Measurements from ENCODE around the gene KLHDC7A.
"Not testable (repeated sequence)": the region's sequence is repeated elsewhere in the genome, so short reads cannot be mapped to it uniquely, and the experiment has no call there.

KLHDC7A gene

GRCh38 chr1:18480315-18481189, at the start of gene KLHDC7A:
TSS of gene KLHDC7A (plus strand) at chr1:18480930. CDS start at chr1:18480982, 52 bp downstream.
- no peak for DNase-seq

GRCh38 chr1:18434041-18434440, 46.7 kb upstream of the KLHDC7A start:
- DNase-seq: no peak

DNA sequence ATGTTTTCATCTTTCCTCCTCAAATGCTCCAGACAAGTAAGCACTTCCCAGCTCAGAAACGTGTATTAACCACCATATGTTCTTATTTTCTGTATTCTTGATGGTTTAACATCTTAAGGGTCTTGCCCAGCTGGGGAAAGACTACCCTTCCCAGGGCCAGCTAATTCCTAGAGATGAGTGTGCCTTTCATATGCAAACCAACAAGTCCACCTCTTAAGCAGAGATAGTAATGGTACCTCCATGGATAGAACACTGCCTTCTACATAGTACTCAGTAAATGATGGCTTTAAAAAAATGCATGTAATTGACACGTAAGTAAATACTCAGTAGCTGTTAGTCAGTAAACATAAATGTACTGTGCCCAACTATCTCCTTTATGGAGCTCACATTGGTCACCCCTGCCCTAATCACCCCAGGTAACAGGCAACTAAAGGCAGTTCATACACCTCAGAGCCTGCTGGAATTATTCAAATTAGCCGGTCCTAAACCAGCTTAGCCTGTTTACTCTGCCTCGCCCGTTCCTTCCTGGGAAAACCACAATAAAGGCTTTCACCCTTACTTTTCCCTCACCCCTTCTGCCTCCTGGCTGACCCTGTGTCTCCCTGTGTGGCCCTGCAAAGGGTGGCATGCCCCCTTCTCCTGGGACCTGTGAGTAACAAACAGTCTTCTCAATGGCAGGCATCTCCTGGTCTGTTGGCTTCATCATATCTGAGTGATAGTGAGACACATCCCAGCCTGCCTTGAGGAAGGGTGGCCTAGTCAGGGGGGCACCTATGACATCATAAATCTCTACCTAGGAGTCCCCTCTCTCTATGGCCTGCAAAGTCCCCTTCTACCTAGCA, 40.1 kb upstream of the KLHDC7A start:
- DNase-seq: no peak

DNA sequence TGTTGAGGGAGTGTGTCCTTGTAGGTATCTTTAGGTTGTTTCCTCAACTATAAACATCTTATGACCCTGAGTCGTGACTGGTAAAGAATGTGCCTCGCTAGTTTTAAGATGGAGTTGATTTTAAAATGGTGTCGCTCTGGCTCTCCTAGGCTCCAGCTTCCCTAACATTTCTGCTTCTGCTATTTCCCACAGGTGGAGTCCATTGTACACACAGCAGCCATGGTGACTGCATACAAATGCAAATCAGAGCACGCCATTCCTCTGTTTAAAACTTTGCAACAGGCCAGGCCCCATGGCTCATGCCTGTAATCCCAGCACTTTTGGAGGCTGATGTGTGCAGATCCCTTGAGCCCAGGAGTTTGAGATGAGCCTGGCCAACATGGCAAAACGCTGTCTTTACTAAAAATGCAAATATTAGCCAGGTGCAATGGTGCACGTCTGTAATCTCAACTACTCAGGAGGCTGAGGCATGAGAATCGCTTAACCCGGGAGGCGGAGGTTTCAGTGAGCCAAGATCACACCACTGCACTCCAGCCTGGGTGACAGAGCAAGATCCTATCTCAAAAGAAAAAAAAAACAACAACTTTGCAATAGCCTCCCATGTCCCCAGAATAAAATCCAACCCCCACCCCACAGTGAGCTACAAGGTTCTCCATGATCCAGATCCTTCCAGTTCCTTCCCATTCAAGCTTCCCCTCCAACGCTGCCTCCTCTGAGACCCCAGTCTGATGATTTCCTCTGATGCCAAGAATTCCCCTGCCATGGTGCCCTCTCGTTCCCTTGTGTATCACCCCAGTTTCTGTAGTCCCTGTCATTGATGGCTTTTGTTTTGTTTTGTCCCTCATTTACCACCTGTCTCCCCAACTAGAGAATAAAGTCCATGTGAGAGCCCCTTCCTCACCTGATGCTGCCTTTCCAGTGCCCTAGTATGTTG, 36.9 kb upstream of the KLHDC7A start:
- no peak for DNase-seq

- no peak for DNase-seq
Measured at GRCh38 chr1:18444563-18444962, 36.2 kb upstream of the KLHDC7A start.

DNA sequence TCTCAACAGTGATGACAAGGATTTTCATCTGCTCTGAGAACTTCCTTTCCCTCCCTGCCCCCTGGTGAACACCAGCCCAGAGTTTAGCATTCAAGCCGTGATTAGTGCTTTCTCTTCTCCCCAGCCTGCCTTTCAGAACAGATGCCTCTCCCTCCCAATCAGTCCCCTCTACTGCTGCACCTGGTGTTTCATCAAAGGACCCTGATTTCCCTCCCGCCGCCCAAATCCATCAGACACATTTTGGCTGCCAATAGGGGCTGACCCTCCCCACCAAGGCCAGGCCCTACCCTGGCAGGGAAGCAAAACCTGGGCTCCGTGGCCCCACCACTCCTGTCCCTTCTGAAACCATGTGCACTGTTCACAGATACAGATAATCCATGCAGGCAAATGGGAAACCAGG, 34.0 kb upstream of the KLHDC7A start:
- no peak for DNase-seq

GRCh38 chr1:18447509-18448220, 33.1 kb upstream of the KLHDC7A start:
- no peak for DNase-seq

DNA sequence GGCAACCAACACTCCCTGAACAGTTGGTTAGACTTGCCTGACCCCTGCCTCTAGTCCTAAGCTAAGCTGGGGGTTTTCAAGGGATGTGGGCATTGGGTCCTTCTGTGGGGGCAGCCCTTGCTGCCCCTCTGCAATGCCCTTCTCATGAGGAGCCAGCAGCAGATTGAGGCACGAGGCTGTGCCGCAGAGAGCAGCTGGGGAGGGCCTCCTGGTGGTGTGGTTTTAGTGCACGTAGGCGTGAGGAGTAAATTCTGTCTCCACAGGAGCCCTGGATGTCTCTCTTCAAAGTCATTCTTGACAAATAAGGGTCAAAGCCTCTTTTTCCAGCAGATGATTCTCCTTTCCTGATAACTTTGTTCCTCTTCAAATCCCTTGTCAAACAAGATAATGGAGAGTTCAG, 31.8 kb upstream of the KLHDC7A start:
- DNase-seq: no peak

- DNase-seq: no peak
Measured at GRCh38 chr1:18452550-18452949, 28.2 kb upstream of the KLHDC7A start.

GRCh38 chr1:18458133-18459092, 22.3 kb upstream of the KLHDC7A start:
- DNase-seq: no peak

DNA sequence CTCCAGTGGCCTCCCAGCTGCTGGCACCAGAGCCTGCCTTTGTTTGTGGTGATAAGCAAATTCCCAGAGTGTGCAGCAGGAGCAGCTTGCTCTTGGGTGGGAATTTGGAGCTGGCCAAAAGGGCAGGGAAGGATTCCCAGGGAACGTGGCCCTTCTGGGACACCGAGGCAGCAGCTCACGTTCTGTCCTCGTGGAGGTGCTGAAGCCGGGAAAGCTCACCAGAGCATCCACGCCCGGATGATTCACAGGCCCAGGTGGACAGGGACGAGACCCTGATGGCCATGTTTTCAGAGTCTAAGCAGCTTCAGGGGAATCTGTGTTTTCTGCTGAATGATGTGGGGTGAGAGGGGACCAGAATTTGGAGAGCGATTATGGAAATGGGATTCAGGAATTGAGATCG, 19.1 kb upstream of the KLHDC7A start:
- no peak for DNase-seq

DNA sequence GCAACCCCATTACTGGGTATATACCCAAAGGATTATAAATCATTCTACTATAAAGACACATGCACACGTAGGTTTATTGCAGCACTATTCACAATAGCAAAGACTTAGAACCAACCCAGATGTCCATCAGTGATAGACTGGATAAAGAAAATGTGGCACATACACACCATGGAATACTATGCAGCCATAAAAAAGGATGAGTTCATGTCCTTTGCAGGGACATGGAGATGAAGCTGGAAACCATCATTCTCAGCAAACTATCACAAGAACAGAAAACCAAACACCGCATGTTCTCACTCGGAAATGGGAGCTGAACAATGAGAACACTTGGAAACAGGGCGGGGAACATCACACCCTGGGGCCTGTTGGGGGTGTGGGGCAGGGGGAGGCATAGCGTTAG, 18.2 kb upstream of the KLHDC7A start:
- not testable (repeated sequence) for DNase-seq

DNA sequence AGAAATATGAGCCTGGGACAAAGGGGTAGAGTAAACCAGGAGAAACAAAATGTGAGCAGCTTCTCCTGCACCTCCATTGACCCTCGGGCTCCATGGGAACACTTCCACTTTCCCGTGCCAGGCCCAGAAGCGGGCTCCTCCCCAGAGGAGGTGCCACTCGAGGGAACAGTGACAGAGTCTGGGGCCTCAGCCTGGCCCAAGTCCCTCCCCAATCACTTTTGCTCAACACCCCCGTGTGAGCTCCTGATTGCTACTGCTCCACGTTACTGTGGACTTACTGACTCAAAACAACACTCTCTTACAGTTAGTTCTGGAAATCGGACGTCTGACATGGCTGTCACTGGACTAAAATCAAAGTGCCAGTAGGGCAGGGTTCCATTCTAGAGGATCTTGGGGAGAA, 17.7 kb upstream of the KLHDC7A start:
- DNase-seq: no peak

- no peak for DNase-seq
Measured at GRCh38 chr1:18463984-18464664, 16.6 kb upstream of the KLHDC7A start.

DNA sequence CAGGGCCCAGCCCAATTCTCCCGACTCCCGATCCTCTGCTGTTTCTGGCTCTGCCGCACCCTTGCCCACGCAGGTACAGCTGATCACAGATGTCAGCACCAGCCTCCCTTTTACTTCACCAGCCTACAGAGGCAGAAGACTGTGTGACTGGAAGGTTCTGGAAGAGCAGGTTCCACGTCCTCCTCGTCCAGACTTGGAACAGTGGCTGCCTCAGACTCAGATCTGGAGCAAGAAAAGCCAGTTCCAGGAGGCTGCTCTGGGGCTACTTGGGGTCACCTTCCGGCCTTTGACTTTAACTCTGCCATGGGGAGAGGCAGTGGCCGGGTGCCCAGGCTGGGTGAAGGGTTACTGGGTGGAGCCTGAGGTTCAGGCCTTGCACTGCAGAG, 16.1 kb upstream of the KLHDC7A start:
- no peak for DNase-seq

GRCh38 chr1:18466676-18467075, 14.1 kb upstream of the KLHDC7A start:
- no peak for DNase-seq

- DNase-seq: no peak
Measured at GRCh38 chr1:18468570-18468969, 12.2 kb upstream of the KLHDC7A start.

DNA sequence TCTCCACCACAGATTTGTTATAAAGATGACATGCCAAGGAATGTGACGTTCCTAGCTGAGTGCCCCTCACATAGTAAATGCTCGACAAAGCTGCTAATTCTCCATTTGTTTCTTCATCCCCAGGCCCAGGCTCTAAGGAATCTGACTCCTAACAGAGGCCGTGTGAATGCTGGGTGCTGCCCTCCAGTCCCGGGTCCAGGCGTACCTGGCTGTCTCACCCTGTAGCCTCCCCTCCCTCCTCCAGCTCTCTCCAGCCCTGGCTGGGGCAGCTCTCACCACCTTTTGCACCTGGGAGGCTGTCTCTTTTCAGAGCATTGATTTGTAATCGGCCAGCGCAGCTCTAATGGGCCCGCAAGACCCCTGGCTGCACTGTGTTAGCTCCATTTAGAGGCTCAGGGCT, 11.2 kb upstream of the KLHDC7A start:
- no peak for DNase-seq

DNA sequence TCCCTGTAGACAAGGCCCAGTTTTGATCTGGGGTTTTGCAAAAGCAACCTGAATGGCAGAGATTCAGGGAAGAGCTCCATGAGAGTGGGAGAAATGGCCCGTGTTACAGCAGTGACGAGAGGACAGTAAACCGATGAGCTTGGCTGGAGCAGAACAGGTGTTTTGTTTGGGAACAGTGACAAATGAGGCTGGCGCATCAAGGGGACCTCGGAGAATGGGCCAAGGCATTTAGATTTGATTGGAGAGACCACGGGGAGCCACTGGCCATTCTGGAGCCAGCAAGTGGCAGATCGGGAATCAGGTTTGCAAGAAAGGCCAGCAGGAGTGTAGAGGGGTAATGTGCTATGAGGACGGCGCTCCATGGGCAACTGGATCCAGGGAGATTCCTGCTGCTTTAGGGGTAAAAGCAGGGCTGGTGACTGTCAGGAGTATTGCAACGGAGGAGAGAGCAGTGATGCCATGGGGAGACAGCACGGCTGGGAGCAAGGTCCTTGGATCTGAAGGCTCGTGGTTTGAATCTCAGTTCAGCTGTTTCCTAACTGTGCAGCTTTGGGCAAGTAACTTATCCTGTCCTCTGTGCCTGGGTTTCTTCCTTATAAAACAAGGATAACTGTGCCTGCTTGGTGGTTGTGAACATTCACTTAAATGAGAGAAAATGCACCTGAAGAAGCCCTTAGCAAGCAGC, 9.9 kb upstream of the KLHDC7A start:
- peak; percentile 17 for DNase-seq
